Dendritic cell treated with granulocyte-macrophage colony-stimulating factor and Interleukin-4, amounts not matched to agents 40 ng/mL and 50 ng/mL, for 4 days (primary cell): ENCODE measurements around the gene GTPBP1.
A peak's percentile ranks its signal among the peaks of the same experiment; 100 is the strongest.

Source experiments
- H3K27ac Mint-ChIP-seq: one replicate; pipeline ENCODE4 v1.8.0; 2022; ENCODE audit warnings: mild to moderate bottlenecking, mixed read lengths
- H3K27me3 Mint-ChIP-seq: one replicate; pipeline ENCODE4 v1.8.0; 2022; ENCODE audit warnings: mild to moderate bottlenecking, mixed read lengths
- H3K36me3 Mint-ChIP-seq: one replicate; pipeline ENCODE4 v1.8.0; 2022; ENCODE audit warnings: low read depth, mixed read lengths
- H3K4me1 Mint-ChIP-seq: one replicate; pipeline ENCODE4 v1.8.0; 2022; ENCODE audit warnings: low read depth, mixed read lengths
- H3K4me3 Mint-ChIP-seq: one replicate; pipeline ENCODE4 v1.8.0; 2022; ENCODE audit warnings: mild to moderate bottlenecking, moderate library complexity, mixed read lengths
- H3K9me3 Mint-ChIP-seq: one replicate; pipeline ENCODE4 v1.8.0; 2022; ENCODE audit warnings: mixed read lengths
- intact Hi-C: fragments of 100-400 bp; cut with micrococcal nuclease; formaldehyde crosslinking; loops from one replicate; pipeline ENCODE4 v1.15.0; 2022

Gene GTPBP1

DNA sequence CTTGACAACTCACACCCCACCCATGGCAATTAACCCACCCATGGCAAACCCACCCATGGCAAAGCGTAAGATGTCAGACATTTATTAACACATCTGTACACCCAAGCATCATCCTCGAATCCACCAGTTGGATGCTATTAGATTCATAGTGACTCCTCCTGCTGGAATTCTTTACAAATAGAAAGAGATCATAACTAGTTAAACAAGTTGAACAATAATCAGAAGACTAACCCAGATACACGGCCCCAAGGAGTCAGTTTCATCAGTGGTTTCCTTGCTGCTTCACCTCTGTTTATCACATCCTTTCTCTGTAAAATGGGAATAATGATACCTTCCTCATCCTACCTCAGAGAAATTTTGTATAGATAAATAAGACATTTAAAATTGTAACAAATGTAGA is 5.1 kb downstream of the GTPBP1 start:
- no peaks in the 10 kb centered on the region for H3K27me3 Mint-ChIP-seq
- H3K36me3 Mint-ChIP-seq: peaks cover 41% of the 10 kb centered on the region
- H3K4me3 Mint-ChIP-seq: no peak overlapping the region
- H3K27ac Mint-ChIP-seq: no peak overlapping the region
- intact Hi-C loops: no loop called here
- peaks cover 72% of the 10 kb centered on the region for H3K4me1 Mint-ChIP-seq
- no peaks in the 10 kb centered on the region for H3K9me3 Mint-ChIP-seq

- intact Hi-C loops: no loop called here
- Mint-ChIP-seq H3K9me3 (no peaks in the 10 kb centered on the region), H3K4me3 (no peak overlapping the region), H3K4me1 (peaks cover 69% of the 10 kb centered on the region), H3K27me3 (no peaks in the 10 kb centered on the region), H3K36me3 (peaks cover 53% of the 10 kb centered on the region), H3K27ac (no peak overlapping the region)
Measured at GRCh38 chr22:38712486-38713207, 6.9 kb downstream of the GTPBP1 start.

DNA sequence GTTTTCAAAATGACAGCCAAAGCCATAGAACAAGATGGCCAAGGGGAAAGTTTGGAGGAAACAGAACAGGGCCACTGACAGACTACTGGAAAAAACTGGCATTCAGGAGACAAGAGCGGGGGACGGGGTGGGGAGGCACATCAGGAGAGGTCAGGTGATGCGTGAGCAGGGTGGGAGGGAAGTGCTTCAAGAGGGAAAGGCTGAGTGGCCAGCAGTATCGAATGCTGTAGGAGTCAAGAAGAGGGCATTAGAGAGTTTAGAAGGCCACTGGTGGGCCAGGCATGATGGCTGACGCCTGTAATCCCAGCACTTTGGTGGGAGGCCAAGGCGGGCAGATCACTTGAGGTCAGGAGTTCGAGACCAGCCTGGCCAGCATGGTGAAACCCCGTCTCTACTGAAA is 8.2 kb downstream of the GTPBP1 start:
- H3K27ac Mint-ChIP-seq: no peak overlapping the region
- H3K27me3 Mint-ChIP-seq: no peaks in the 10 kb centered on the region
- peaks cover 66% of the 10 kb centered on the region for H3K4me1 Mint-ChIP-seq
- H3K4me3 Mint-ChIP-seq: no peak overlapping the region
- H3K9me3 Mint-ChIP-seq: no peaks in the 10 kb centered on the region
- H3K36me3 Mint-ChIP-seq: peaks cover 63% of the 10 kb centered on the region
- intact Hi-C loops: no loop called here

DNA sequence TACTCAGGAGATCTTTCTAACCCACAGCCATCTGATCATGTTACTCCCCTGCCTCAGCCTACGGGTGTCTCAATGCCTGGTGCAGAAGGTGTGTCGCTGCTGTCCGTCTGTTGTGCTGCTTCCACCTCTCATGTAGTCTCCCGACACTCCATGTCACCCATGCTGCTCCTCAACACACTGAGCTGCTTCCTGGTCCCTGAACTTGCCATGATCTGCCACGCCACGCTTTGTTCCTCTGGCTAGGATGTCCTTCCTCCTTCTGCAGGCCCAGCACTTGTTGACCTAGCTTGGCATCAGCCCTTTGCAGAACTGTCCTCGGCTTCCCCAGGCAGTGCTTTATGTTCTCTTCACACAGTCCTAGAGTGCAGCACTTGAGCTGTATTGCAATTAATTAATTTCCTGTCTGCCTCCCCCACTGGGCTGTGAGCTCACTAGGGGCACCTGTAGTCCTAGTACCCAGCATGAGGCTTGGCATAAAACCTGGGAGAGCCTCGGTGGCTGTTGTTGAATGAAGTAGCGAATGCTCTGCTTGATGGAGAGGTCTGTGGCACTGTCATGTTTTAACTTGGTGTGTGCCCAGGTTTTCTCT is 9.5 kb downstream of the GTPBP1 start:
- intact Hi-C loops: no loop called here
- peak overlapping the region; percentile 13 for H3K4me3 Mint-ChIP-seq
- H3K9me3 Mint-ChIP-seq: no peaks in the 10 kb centered on the region
- peaks cover 68% of the 10 kb centered on the region for H3K36me3 Mint-ChIP-seq
- peak overlapping the region; percentile 52 for H3K27ac Mint-ChIP-seq
- peaks cover 58% of the 10 kb centered on the region for H3K4me1 Mint-ChIP-seq
- no peaks in the 10 kb centered on the region for H3K27me3 Mint-ChIP-seq

GRCh38 chr22:38715852-38716251 is 10.1 kb downstream of the GTPBP1 start:
- Mint-ChIP-seq H3K9me3 (no peaks in the 10 kb centered on the region), H3K4me1 (peaks cover 58% of the 10 kb centered on the region), H3K27ac (peak overlapping the region; percentile 52), H3K27me3 (no peaks in the 10 kb centered on the region), H3K4me3 (no peak overlapping the region), H3K36me3 (peaks cover 68% of the 10 kb centered on the region)
- intact Hi-C loops: no loop called here

DNA sequence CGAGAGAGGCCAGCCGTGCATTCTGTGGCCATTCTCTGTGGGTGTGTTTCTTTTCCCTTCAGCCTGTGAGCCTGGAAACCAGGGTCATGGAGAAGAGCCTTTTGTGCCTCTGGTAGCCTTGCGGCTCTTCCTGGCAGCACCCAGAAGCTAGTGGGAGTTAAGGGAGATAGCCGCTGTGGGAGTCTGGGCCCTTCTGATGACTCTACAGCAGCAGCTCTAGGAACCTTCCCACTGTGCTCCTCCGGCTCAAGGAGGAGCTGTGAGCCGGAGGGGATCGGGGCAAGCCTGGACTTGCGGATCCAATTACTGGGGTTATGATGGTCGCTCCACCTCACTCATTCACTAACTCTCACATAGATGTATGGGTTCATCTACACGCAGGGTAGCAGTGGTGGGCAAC is 10.5 kb downstream of the GTPBP1 start:
- H3K4me1 Mint-ChIP-seq: peaks cover 58% of the 10 kb centered on the region
- no peaks in the 10 kb centered on the region for H3K27me3 Mint-ChIP-seq
- H3K27ac Mint-ChIP-seq: no peak overlapping the region
- intact Hi-C loops: no loop called here
- no peaks in the 10 kb centered on the region for H3K9me3 Mint-ChIP-seq
- peaks cover 68% of the 10 kb centered on the region for H3K36me3 Mint-ChIP-seq
- no peak overlapping the region for H3K4me3 Mint-ChIP-seq

- no peak overlapping the region for H3K27ac Mint-ChIP-seq
- intact Hi-C loops: no loop called here
- peaks cover 58% of the 10 kb centered on the region for H3K4me1 Mint-ChIP-seq
- peaks cover 69% of the 10 kb centered on the region for H3K36me3 Mint-ChIP-seq
- no peak overlapping the region for H3K4me3 Mint-ChIP-seq
- H3K9me3 Mint-ChIP-seq: no peaks in the 10 kb centered on the region
- H3K27me3 Mint-ChIP-seq: no peaks in the 10 kb centered on the region
Measured at GRCh38 chr22:38716826-38717225, 11.1 kb downstream of the GTPBP1 start.

- Mint-ChIP-seq H3K27ac (no peak overlapping the region), H3K9me3 (no peaks in the 10 kb centered on the region), H3K4me3 (no peak overlapping the region), H3K4me1 (peaks cover 54% of the 10 kb centered on the region), H3K36me3 (peaks cover 69% of the 10 kb centered on the region), H3K27me3 (no peaks in the 10 kb centered on the region)
- intact Hi-C loops: no loop called here
Measured at GRCh38 chr22:38717244-38717643, 11.5 kb downstream of the GTPBP1 start.

GRCh38 chr22:38718414-38718813 is 12.7 kb downstream of the GTPBP1 start:
- Mint-ChIP-seq H3K4me1 (peaks cover 44% of the 10 kb centered on the region), H3K27me3 (no peaks in the 10 kb centered on the region), H3K9me3 (no peaks in the 10 kb centered on the region), H3K27ac (no peak overlapping the region), H3K36me3 (peaks cover 78% of the 10 kb centered on the region), H3K4me3 (no peak overlapping the region)
- intact Hi-C loops: no loop called here

DNA sequence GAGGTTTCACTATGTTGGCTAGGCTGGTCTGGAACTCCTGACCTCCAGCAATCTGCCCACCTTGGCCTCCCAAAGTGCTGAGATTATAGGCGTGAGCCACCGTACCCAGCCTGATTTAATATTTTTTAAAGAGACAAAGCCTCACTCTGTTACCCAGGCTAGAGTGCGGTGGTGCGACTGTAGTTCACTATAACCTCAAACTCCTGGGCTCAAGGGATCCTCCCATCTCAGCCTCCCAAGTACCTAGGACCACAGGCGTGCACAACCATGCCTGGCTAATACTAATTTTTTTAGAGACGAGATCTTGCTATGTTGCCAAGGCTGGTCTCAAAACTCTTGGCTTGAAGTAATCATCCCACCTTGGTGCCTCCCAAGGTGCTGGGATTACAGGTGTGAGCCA is 13.5 kb downstream of the GTPBP1 start:
- Mint-ChIP-seq H3K27me3 (no peaks in the 10 kb centered on the region), H3K4me3 (no peak overlapping the region), H3K4me1 (peaks cover 36% of the 10 kb centered on the region), H3K36me3 (peaks cover 86% of the 10 kb centered on the region), H3K9me3 (no peaks in the 10 kb centered on the region), H3K27ac (no peak overlapping the region)
- intact Hi-C loops: no loop called here

DNA sequence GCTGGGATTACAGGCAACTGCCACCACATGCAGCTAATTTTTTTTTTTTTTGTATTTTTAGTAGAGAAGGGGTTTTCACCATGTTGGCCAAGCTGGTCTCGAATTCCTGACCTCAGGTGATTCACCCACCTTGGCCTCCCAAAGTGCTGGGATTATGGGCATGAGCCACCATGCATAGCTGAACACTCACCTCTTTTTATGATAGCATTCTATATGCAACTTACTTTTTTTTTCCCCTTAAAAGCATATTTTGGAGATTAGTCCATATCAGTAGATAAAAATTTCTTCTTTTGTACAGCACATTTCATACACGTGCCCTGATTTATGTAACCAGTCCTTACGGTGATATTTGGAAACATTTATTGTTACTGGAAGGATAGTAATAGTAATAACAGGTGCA is 14.6 kb downstream of the GTPBP1 start:
- no peak overlapping the region for H3K4me3 Mint-ChIP-seq
- H3K27ac Mint-ChIP-seq: no peak overlapping the region

DNA sequence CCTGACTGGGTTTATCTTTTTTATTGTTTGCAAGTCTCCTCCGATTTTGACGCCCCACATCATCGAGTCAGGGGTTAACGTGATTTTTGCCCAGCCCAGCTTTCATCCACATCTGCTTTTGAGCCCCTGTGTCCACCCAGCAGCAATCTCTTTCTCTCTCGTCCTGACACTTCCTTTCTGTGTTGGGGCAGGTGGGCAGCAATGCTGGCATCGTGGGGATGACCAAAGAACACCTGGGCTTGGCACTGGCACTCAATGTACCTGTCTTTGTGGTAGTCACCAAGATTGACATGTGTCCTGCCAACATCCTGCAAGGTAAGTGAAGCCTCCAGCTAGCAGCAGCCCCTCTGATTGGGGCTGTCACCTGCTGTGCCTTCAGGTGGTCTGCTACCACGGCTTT is 15.8 kb downstream of the GTPBP1 start:
- Mint-ChIP-seq H3K27ac (peak overlapping the region; percentile 15), H3K36me3 (peaks cover 96% of the 10 kb centered on the region)

More for the DNA sequence above, 14.6 kb downstream of the GTPBP1 start:
- Mint-ChIP-seq H3K4me1 (peaks cover 24% of the 10 kb centered on the region), H3K9me3 (no peaks in the 10 kb centered on the region), H3K36me3 (peaks cover 96% of the 10 kb centered on the region), H3K27me3 (no peaks in the 10 kb centered on the region)
- intact Hi-C loops: no loop called here

DNA sequence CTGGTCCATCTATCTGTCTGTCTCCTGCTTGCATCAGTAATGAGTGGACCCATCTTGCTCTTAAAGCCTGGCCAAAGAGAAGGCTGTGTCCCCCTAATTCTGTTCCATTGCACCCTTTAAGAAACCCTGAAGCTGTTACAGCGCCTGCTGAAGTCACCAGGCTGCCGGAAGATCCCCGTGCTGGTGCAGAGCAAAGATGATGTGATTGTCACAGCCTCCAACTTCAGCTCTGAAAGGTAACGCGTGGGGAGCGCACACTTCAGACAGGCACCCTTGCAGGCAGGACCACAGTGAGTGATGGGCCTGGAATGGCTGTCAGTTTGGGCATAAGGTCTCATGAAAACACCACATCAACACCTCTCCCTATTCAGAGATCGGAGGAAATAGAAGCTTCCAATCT is 18.4 kb downstream of the GTPBP1 start:
- Mint-ChIP-seq H3K36me3 (peaks cover 100% of the 10 kb centered on the region), H3K4me1 (no peaks in the 10 kb centered on the region), H3K9me3 (no peaks in the 10 kb centered on the region), H3K27ac (no peak overlapping the region), H3K27me3 (no peaks in the 10 kb centered on the region), H3K4me3 (no peak overlapping the region)
- intact Hi-C loops: no loop called here

More for the DNA sequence above, 15.8 kb downstream of the GTPBP1 start:
- H3K4me1 Mint-ChIP-seq: peaks cover 15% of the 10 kb centered on the region
- H3K27me3 Mint-ChIP-seq: no peaks in the 10 kb centered on the region
- H3K4me3 Mint-ChIP-seq: no peak overlapping the region
- no peaks in the 10 kb centered on the region for H3K9me3 Mint-ChIP-seq
- intact Hi-C loops: no loop called here

DNA sequence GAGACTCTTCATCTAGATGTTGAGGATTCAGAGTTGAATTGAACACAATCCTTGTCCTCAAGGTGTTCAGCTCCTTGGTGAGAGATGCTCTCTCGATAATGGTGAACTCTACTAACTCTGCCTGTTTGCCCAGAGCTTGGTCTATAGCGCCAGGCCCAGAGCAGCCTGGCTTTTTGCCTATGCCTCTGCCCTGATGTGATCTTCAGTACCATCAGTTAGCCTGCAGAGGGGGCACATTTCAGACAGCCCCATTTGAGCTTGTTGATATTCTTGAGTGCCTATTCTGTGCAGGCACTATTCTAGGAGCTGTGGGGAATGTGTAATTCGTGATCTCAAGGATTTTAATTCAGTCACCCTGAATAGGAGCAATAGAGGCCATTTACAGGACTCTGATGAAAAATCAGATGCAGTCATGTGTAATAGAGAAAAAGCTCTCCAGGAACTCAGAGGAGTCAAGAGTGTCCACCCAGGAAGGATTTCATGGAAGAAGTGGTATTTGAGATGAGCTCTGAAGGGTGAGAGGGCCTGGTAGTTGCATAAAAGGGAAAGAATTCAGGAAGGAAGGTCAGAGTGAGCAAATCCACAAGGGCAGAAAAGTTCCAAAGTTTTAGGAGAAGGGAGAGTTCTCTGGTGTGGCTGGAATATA is 19.3 kb downstream of the GTPBP1 start:
- Mint-ChIP-seq H3K4me3 (no peak overlapping the region), H3K27me3 (no peaks in the 10 kb centered on the region), H3K27ac (no peak overlapping the region), H3K4me1 (no peaks in the 10 kb centered on the region), H3K36me3 (peaks cover 100% of the 10 kb centered on the region), H3K9me3 (no peaks in the 10 kb centered on the region)
- intact Hi-C loops: no loop called here
